Hepatic stellate cell (primary cell): Measurements from ENCODE around the gene PEX1.
"Not testable (repeated sequence)": the region's sequence is repeated elsewhere in the genome, so short reads cannot be mapped to it uniquely, and the experiment has no call there.

Experiments
- DNase-seq: peaks from one replicate; pipeline ENCODE4 v3.0.0; 2011; ENCODE audit warnings: low spot score

PEX1 gene

GRCh38 chr7:92528188-92528957, at the start of gene PEX1, which contains the start of gene RBM48:
Gene PEX1, minus strand, starts transcription at chr7:92528520. Its CDS starts 85 bp downstream, at chr7:92528435.
Gene RBM48, plus strand, starts transcription at chr7:92528795. Its CDS starts 19 bp downstream, at chr7:92528814.
- DNase-seq, result peak; percentile 98

DNA sequence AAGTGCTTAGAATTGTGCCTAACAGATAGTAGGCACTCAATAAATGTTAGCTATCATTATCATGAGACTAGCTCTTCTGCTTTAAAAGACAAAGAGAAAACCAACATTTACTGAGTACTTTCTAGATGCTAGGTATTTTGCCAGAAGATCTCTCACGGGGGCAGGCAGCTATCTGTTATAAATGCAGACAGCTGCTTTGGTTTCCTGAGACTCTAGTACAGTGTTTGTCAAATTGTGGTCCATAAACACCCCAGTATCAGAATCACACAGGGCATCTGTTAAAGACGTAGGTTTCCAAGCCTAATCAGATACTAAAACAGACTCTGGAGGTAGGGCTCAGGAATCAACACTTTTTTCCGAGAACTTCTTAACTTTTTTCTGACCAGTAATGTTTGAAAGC, 48.0 kb upstream of the PEX1 start:
- no peak for DNase-seq

GRCh38 chr7:92569137-92569536, 40.8 kb upstream of the PEX1 start:
- DNase-seq, result no peak

GRCh38 chr7:92567460-92567859, 39.1 kb upstream of the PEX1 start:
- DNase-seq, result peak; percentile 74

GRCh38 chr7:92563345-92563744, 35.0 kb upstream of the PEX1 start:
- no peak for DNase-seq

DNA sequence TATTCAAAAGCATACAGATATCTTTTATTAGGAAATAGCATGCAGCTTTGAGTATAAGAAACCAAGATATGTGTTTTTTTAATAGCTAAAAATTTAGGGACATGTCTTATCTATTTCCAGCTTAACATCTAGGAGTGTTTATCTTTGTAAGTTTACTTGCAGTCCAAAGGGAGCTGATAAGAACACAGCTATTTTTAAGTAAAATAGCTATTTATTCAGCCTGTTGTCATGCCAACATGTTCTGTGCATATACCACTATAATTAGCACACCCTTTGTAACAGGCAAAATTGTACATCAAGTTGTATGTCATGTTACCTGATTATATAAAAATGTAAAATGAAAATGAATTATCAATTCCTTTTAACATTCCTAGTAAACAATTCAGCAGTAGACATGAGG, 32.3 kb upstream of the PEX1 start:
- no peak for DNase-seq

- no peak for DNase-seq
Observed at GRCh38 chr7:92557808-92558362, 29.6 kb upstream of the PEX1 start.

GRCh38 chr7:92557249-92557648, 28.9 kb upstream of the PEX1 start:
- no peak for DNase-seq

GRCh38 chr7:92550194-92550593, 21.9 kb upstream of the PEX1 start:
- DNase-seq, result no peak

- DNase-seq, result no peak
Observed at GRCh38 chr7:92547579-92547978, 19.3 kb upstream of the PEX1 start.

DNA sequence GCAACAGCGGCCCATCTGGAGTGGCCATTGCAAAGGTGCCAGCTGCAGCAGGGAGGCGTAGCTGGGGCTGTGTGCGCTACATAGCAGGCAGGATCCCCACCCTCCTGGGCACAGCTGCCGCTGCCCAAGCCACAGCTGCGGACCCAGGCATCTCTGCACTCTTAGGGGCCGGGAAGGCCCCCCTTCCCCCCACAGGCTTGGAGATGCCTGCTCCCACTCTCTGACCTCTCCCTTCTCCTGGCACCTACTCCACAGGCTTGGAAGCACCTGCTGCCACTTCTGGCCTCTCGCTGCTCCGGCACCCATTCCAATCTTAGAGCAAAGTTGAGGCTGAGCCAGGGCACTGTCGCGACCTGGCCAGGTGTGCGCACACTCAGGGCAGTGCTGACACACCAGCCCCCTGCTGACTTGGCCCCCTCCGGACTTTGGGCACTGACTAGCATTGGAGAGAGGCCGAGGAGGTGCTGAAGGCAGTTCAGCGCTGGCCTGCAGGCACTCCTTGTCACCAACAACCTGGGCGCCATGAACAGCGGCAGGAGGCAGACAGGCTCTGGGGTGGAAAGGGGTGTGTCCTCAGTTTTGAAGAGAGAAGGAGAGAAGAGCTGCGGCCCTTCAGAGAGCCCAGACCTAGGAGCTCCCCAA, 18.7 kb upstream of the PEX1 start:
- no peak for DNase-seq

DNA sequence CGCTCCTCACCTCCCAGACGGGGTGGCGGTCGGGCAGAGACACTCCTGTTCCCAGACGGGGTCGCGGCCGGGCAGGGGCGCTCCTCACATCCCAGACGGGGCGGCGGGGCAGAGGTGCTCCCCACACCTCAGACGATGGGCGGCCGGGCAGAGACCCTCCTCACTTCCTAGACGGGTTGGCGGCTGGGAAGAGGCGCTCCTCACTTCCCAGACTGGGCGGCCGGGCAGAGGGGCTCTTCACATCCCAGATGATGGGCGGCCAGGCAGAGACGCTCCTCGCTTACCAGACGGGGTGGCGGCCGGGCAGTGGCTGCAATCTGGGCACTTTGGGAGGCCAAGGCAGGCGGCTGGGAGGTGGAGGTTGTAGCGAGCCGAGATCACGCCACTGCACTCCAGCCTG, 16.8 kb upstream of the PEX1 start:
- DNase-seq, result not testable (repeated sequence)

- not testable (repeated sequence) for DNase-seq
Observed at GRCh38 chr7:92543542-92543941, 15.2 kb upstream of the PEX1 start.

DNA sequence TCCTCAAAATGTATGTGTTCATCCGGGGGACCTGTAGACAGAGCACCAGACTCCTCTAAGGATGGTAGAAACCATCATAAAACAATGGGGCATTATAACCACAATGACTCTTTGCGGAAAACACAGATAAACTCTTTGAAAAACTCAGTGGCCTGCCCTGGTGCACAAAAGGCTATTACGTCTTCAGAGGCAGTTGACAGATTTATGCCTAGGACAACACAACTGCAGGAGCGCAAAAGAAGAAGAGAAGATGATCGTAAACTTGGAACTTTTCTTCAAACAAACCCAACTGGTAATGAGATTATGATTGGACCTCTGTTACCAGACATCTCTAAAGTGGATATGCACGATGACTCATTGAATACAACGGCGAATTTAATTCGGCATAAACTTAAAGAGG, 6.3 kb upstream of the PEX1 start:
- DNase-seq, result no peak

DNA sequence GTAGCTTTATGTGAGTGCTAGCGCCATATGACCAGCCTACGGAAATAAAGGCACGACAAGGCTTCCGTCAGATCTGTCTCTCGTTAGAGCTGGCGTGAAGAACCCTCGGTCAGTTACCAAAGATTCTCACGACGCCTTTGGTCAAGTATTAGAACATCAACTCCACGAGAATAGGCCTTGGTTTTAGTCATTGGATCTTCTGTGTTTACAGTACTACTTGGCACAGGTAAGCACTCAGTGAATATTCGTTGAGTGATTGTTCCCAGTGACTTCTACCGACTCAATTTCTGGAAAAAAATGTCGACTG, 591 bp upstream of the PEX1 start:
- DNase-seq, result no peak

GRCh38 chr7:92527300-92528187, 776 bp downstream of the PEX1 start:
- peak; percentile 63 for DNase-seq

- no peak for DNase-seq
Observed at GRCh38 chr7:92523110-92523509, 5.2 kb downstream of the PEX1 start.

DNA sequence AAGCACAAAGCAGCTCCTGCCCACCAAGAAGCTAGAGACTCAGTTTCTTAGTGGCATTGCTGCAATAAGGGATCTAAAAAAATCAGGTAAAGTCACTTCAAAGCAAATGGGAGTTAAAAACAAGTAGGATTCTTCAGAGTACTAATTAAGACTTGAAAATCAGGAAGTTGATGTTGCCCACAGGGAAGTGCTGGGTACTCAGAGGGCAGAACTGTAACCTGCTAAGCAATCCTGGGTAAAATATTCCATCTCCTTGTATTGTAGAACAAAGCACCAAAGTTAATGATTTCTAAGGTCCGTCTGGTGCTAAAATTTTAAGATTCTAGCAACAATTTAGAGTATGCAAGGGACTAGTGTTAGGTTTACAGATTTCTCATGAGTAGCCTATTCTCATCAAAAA, 8.3 kb downstream of the PEX1 start:
- DNase-seq, result no peak

- no peak for DNase-seq
Observed at GRCh38 chr7:92517631-92518030, 10.7 kb downstream of the PEX1 start.

DNA sequence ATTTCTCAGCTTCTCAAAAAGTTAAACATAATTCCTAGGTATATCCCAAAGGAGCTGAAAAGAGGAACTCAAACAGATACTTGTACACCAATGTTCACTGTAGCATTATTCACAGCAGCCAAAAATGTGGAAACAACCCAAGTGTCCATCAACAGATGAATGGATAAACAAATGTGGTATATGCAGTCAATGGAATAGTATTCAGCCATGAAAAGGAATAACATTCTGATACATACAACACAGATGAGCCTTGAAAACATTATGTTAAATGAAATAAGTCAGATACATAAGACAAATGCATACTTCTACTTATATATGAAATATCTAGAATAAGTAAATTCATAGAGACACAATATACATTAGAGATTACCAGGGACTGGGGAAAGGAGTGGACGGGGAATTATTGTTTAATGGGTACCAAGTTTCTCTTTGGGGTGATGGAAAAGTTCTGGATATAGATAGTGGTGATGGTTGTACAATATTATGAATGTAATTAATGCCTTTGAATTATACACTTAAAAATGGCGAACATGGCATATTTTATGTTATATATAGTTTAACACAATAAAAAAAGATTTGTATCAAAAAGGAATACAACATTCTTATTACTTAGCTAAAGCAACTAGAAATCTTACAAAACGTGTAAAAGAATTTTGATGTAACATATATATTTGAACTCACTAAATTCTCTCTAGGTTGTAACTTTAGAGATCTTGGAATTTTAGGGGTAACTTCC, 15.0 kb downstream of the PEX1 start:
- DNase-seq, result no peak

DNA sequence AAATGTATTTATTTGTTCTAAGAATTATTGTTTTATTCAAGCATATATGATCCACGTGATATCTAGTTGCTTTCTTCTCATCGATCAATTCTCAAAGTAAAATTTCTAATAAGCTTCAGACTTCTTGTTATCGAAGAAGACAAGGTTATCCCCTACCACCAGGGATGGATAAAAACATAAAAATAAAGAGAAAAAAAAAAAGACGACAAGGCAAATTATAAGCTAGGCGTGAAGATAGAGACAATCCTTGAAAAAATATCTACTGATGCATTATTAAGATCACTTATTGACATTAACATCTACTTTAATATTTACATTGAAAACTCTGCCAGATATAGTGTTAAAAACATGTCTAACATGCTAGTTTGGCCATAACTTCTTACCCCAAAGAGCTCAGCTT, 19.4 kb downstream of the PEX1 start:
- DNase-seq, result no peak

DNA sequence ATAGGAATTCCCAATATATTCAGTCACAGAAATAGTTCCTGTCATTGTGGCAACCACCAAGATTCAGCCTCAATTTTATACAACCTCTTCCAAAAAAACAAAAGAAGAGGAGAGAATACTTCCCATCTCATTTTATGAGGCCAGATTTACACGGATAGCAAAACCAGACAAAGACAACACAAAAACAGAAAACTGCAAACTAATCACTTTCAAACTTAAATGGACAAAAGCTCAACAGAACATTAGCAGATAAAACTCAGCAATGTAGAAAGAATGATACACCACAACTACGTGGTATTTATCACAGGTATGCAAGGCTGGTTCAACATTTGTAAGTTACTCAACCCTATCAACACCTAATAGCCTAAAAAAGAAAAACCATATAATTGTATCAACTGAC, 22.0 kb downstream of the PEX1 start:
- no peak for DNase-seq
